Activated naive CD8-positive, alpha-beta T cell treated with anti-CD3 and anti-CD28 coated beads for 36 hours (primary cell): ENCODE measurements around the gene HBS1L. TPM values are rescaled to one million over a fixed set of nuclear protein-coding genes. Genes with fewer than 3 reads are reported as not detected.

ENCODE experiments used
- DNase-seq: peaks from one replicate; pipeline ENCODE4 v3.0.0; 2021
- H3K27ac Mint-ChIP-seq: one replicate; pipeline ENCODE4 v1.8.0; 2022; ENCODE audit warnings: mild to moderate bottlenecking, moderate library complexity, mixed read lengths
- H3K27me3 Mint-ChIP-seq: one replicate; pipeline ENCODE4 v1.8.0; 2022; ENCODE audit warnings: mild to moderate bottlenecking, mixed read lengths
- H3K36me3 Mint-ChIP-seq: one replicate; pipeline ENCODE4 v1.8.0; 2021; ENCODE audit warnings: mild to moderate bottlenecking, mixed read lengths
- H3K4me1 Mint-ChIP-seq: one replicate; pipeline ENCODE4 v1.8.0; 2021; ENCODE audit warnings: mixed read lengths
- H3K4me3 Mint-ChIP-seq: one replicate; pipeline ENCODE4 v1.8.0; 2022; ENCODE audit warnings: mild to moderate bottlenecking, moderate library complexity, mixed read lengths
- H3K9me3 Mint-ChIP-seq: one replicate; pipeline ENCODE4 v1.8.0; 2022; ENCODE audit warnings: mixed read lengths
- total RNA-seq, 2 experiments: library from RNA; stranded (reverse); gene quantifications; one replicate each; pipeline ENCODE4 v1.2.3, GENCODE V29; 2021

HBS1L gene
- total RNA-seq, 2 experiments from 2014 or later = 147 to 151 TPM

DNA sequence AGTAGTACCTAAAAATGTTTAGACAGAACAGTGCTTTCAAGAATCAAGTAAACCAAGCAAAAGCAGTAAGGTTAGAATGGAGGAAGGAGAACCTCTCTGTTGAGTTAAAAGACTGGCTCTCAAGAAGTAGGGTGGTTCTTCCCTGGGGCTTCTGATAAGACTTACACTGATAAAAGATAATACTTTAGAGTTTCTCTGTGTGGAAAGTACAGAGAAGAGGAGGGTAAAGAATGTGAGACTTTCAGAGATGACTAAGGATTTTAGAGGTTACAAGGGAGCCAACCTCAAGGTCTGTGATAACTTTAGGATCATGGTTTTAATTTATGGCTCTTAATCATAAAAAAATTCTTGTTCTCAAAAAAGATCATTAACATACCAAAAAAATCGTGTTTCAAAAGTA lies 73.8 kb downstream of the HBS1L start:
- H3K4me3 Mint-ChIP-seq = no peak overlapping the region
- H3K4me1 Mint-ChIP-seq = peaks cover 46% of the 10 kb centered on the region
- H3K36me3 Mint-ChIP-seq = peaks cover 54% of the 10 kb centered on the region
- no peak for DNase-seq
- H3K9me3 Mint-ChIP-seq = no peaks in the 10 kb centered on the region
- no peaks in the 10 kb centered on the region for H3K27me3 Mint-ChIP-seq
- H3K27ac Mint-ChIP-seq = peak overlapping the region; percentile 11

DNA sequence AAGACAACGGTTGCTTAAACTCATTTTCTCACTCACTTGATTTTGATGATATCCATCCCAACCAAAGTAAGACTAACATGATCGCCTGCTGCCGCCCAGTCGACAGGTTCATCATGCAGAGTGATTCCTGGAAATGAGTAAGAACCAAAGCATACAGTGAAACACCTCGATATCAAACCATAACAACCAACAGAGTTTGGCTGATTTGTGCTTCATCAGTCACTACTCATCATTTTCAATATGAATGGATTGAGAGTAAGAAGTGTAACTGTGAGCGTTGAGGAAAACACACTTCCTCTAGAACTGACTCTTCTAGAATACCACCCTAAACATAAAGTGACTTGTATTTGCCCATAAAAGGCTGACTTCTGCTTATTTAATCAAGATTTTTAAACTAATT lies 75.5 kb downstream of the HBS1L start:
- peaks cover 52% of the 10 kb centered on the region for H3K4me1 Mint-ChIP-seq
- no peak overlapping the region for H3K4me3 Mint-ChIP-seq
- H3K27ac Mint-ChIP-seq = peak overlapping the region; percentile 70
- H3K9me3 Mint-ChIP-seq = no peaks in the 10 kb centered on the region
- DNase-seq = peak; percentile 51
- H3K27me3 Mint-ChIP-seq = no peaks in the 10 kb centered on the region
- peaks cover 64% of the 10 kb centered on the region for H3K36me3 Mint-ChIP-seq

DNA sequence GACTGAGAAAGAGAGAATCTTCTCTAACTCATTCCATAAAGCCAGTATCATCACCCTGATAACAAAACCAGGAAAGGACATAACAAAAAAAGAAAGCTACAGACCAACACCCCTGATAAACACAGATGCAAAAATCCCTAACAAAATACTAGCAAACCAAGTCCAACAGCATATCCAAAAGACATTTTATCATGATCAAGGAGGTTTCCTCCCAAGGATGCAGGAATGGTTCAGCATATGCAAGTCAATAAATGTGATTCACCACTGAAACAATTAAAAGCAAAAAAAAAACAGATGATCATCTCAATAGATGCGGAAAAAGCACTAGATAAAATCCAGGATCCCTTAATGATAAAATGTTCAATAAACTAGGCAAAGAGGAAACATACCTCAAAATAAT lies 80.3 kb downstream of the HBS1L start:
- H3K27ac Mint-ChIP-seq = no peak overlapping the region
- DNase-seq = no peak
- H3K9me3 Mint-ChIP-seq = no peaks in the 10 kb centered on the region
- peaks cover 20% of the 10 kb centered on the region for H3K4me1 Mint-ChIP-seq
- H3K36me3 Mint-ChIP-seq = peaks cover 49% of the 10 kb centered on the region
- H3K4me3 Mint-ChIP-seq = no peak overlapping the region
- no peaks in the 10 kb centered on the region for H3K27me3 Mint-ChIP-seq

DNA sequence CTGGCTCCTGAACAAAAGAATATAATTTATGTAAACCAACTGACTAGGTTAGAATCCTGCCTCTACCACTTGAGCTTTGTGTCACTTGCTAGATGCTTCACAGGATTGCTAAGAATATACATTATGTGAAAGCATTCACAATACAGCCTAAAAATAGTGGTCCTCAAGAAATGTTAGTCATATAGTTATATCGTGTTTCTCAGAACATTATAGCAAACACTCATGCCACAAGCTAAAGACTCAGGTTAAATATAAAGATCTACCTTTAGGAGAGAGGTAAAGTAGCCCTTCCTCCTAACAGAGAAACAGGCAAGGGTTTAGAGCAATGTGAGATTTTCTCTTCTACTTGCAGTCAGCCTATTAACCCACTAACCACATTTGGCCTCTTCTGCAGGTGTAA lies 86.9 kb downstream of the HBS1L start:
- H3K4me1 Mint-ChIP-seq = no peaks in the 10 kb centered on the region
- peaks cover 22% of the 10 kb centered on the region for H3K36me3 Mint-ChIP-seq
- no peaks in the 10 kb centered on the region for H3K27me3 Mint-ChIP-seq
- no peak overlapping the region for H3K4me3 Mint-ChIP-seq
- H3K9me3 Mint-ChIP-seq = no peaks in the 10 kb centered on the region
- DNase-seq = no peak
- H3K27ac Mint-ChIP-seq = no peak overlapping the region

DNA sequence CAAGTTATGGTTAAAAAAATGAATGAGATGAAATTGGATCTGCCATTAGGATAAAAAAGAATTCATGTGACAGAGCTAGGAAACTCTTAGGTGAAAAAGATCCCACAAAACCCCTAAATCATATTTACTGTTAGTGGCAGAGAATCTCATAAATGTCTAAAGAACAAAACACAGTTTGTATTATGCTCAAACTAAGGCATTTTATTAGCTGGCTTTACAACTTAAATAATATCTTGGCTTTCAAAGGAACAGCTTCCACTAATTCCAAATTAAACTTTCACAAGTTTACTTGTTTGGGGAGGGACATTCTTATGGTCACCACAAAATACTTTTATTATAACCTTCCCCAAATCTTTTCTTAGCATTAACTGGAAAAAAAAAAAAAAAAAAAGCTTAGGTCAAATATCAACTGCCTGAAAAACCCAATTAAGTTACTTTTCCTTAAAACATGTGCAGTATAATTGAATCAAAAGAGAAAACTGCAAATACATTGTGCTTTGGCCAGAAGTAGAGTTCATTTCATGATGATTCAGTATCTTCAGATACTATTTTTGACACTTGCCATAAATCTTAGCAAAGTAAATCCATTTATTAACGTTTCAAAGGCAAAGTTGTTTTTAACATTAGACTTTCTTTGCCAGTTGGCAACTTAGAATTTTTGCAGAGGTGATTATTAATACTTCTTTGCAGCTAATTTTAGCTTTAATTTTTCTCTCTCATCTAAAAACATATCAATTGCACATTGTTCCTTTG lies 90.0 kb downstream of the HBS1L start:
- Mint-ChIP-seq H3K4me1 (no peaks in the 10 kb centered on the region), H3K27me3 (no peaks in the 10 kb centered on the region), H3K9me3 (peaks cover 10% of the 10 kb centered on the region), H3K27ac (no peak overlapping the region), H3K36me3 (peaks cover 46% of the 10 kb centered on the region), H3K4me3 (no peak overlapping the region)
- no peak for DNase-seq

DNA sequence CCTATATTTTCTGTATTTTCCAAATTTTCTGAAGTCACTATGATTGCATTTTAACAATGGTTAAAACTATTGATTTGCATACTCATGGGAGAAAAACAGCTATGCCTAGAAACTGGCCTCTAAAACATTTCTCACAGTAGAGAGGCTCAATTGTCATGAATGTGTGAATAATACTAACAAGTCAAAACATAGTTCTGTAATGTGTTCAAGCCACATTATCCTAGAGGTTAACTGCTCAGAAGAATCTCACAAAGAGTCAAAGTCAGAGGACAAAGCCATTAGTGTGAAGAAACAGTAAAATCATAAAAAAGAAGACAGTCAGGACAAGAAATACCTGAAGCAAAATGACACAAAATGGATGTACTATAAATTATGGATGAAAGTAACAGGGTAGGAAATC lies 92.2 kb downstream of the HBS1L start:
- H3K27me3 Mint-ChIP-seq = no peaks in the 10 kb centered on the region
- no peak for DNase-seq
- no peak overlapping the region for H3K4me3 Mint-ChIP-seq
- H3K36me3 Mint-ChIP-seq = peaks cover 55% of the 10 kb centered on the region
- H3K27ac Mint-ChIP-seq = no peak overlapping the region
- H3K9me3 Mint-ChIP-seq = peaks cover 12% of the 10 kb centered on the region
- peaks cover 1% of the 10 kb centered on the region for H3K4me1 Mint-ChIP-seq

DNA sequence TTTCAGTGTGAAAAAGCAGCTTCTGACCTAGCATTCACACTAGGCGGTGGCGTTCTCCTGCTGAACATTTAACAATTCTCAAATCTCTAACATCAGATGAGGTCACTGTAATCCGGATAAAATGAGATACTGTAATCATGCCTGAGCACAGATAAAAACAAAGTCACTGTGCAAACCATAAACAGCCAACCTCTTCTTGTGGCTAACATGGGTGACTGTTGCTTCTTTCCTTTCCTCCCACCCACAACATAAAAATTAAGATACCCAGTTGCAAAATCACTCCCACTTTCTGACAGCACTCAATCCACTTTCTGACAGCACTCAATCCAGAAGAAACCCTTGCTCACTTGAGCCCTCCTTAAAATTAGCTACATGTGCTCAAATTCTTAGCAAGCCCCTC lies 93.3 kb downstream of the HBS1L start:
- peaks cover 12% of the 10 kb centered on the region for H3K9me3 Mint-ChIP-seq
- H3K36me3 Mint-ChIP-seq = peaks cover 59% of the 10 kb centered on the region
- no peak overlapping the region for H3K27ac Mint-ChIP-seq
- DNase-seq = no peak
- no peak overlapping the region for H3K4me3 Mint-ChIP-seq
- no peaks in the 10 kb centered on the region for H3K27me3 Mint-ChIP-seq
- peaks cover 8% of the 10 kb centered on the region for H3K4me1 Mint-ChIP-seq

DNA sequence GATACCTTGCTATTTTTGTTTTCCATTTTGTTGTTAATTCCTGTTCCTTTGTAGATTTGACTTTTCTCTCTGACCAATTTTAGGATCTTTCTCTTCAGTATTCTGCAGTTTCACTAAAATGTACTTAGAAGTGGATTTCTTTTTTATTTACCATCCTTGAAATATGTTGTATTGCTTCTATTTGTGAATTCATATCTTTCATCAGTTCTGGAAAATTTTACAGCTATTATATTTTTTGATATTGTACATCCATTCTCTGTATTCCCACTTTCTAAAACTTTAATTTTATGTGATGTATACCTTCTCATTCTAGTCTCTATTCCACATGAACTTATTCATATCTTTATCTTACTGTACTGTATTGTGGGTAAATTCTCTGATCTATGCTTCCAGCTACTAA lies 95.0 kb downstream of the HBS1L start:
- peaks cover 20% of the 10 kb centered on the region for H3K4me1 Mint-ChIP-seq
- H3K4me3 Mint-ChIP-seq = no peak overlapping the region
- peaks cover 55% of the 10 kb centered on the region for H3K36me3 Mint-ChIP-seq
- DNase-seq = no peak
- H3K9me3 Mint-ChIP-seq = peaks cover 12% of the 10 kb centered on the region
- no peak overlapping the region for H3K27ac Mint-ChIP-seq
- no peaks in the 10 kb centered on the region for H3K27me3 Mint-ChIP-seq

GRCh38 chr6:134956676-134957075 lies 97.9 kb downstream of the HBS1L start:
- H3K4me1 Mint-ChIP-seq = peaks cover 20% of the 10 kb centered on the region
- H3K36me3 Mint-ChIP-seq = peaks cover 34% of the 10 kb centered on the region
- H3K9me3 Mint-ChIP-seq = peaks cover 12% of the 10 kb centered on the region
- no peak for DNase-seq
- H3K27ac Mint-ChIP-seq = no peak overlapping the region
- no peak overlapping the region for H3K4me3 Mint-ChIP-seq
- no peaks in the 10 kb centered on the region for H3K27me3 Mint-ChIP-seq

DNA sequence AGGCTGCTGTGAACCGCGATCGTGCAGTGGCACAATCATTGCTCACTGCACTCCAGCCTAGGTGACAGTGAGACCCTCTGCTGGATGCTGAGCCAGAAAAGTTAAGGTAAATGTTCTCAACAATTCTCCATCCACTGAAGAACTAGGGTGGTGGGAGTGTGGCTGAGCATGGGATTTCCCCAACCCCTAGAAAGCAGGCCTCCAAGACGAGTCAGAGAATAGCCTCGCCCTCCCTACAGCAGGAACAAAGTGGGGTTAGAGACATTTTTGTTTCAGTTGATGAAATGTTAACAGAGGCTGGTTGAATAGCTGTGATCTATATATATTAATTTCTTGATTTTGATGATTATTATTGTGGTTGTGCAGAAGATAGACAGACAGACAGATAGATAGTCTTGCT lies 98.6 kb downstream of the HBS1L start:
- peaks cover 8% of the 10 kb centered on the region for H3K9me3 Mint-ChIP-seq
- no peaks in the 10 kb centered on the region for H3K27me3 Mint-ChIP-seq
- H3K36me3 Mint-ChIP-seq = peaks cover 28% of the 10 kb centered on the region
- H3K4me3 Mint-ChIP-seq = no peak overlapping the region
- H3K4me1 Mint-ChIP-seq = peaks cover 20% of the 10 kb centered on the region
- H3K27ac Mint-ChIP-seq = no peak overlapping the region
- peak; percentile 15 for DNase-seq

- H3K27ac Mint-ChIP-seq = no peak overlapping the region
- H3K27me3 Mint-ChIP-seq = no peaks in the 10 kb centered on the region
- H3K9me3 Mint-ChIP-seq = peaks cover under 1% of the 10 kb centered on the region
Measured at GRCh38 chr6:134954272-134955000, 100.2 kb downstream of the HBS1L start.

GRCh38 chr6:134951494-134952263 lies 102.9 kb downstream of the HBS1L start:
- no peak for DNase-seq
- H3K27me3 Mint-ChIP-seq = no peaks in the 10 kb centered on the region
- peaks cover 14% of the 10 kb centered on the region for H3K4me1 Mint-ChIP-seq
- H3K9me3 Mint-ChIP-seq = no peaks in the 10 kb centered on the region
- no peaks in the 10 kb centered on the region for H3K36me3 Mint-ChIP-seq
- no peak overlapping the region for H3K4me3 Mint-ChIP-seq
- no peak overlapping the region for H3K27ac Mint-ChIP-seq

More at GRCh38 chr6:134954272-134955000, 100.2 kb downstream of the HBS1L start:
- no peak for DNase-seq
- H3K36me3 Mint-ChIP-seq = peaks cover 16% of the 10 kb centered on the region
- H3K4me1 Mint-ChIP-seq = peaks cover 20% of the 10 kb centered on the region
- H3K4me3 Mint-ChIP-seq = no peak overlapping the region

GRCh38 chr6:134950482-134950881 lies 104.1 kb downstream of the HBS1L start:
- Mint-ChIP-seq H3K27ac (no peak overlapping the region), H3K4me1 (peaks cover 4% of the 10 kb centered on the region), H3K4me3 (no peak overlapping the region), H3K27me3 (no peaks in the 10 kb centered on the region), H3K36me3 (no peaks in the 10 kb centered on the region), H3K9me3 (no peaks in the 10 kb centered on the region)
- no peak for DNase-seq

- no peaks in the 10 kb centered on the region for H3K36me3 Mint-ChIP-seq
- no peak within 1 kb of the TSS for H3K4me3 Mint-ChIP-seq
- no peaks in the 10 kb centered on the region for H3K4me1 Mint-ChIP-seq
- no peaks in the 10 kb centered on the region for H3K9me3 Mint-ChIP-seq
- no peak within 1 kb of the TSS for H3K27ac Mint-ChIP-seq
- no peak for DNase-seq
- no peaks in the 10 kb centered on the region for H3K27me3 Mint-ChIP-seq
Measured at GRCh38 chr6:134949927-134950326, 104.7 kb downstream of the HBS1L start, which contains the start of gene ALDH8A1. TSS of gene ALDH8A1 (minus strand) at chr6:134950101. CDS start at chr6:134950053, 48 bp downstream.

DNA sequence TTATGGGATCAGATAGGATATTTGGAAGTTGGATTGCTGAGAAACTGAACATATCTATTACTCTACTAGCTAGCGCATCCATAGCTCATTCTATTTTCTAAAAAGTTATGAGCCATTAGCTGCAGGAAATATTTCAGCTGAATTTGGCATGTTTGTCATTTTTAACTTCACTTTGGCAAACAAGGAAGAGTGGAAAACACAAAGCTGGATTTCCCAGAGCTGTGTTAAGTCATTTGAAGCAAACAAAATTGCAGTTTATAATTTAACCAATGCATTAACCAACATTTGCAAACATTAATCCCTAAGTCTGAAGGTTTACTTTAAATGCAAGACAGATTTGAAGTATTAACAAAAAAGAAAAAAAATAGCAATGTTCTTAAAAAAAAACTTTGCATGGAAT lies 105.9 kb downstream of the HBS1L start:
- no peak for DNase-seq
- Mint-ChIP-seq H3K27ac (no peak overlapping the region), H3K9me3 (no peaks in the 10 kb centered on the region), H3K27me3 (no peaks in the 10 kb centered on the region), H3K36me3 (no peaks in the 10 kb centered on the region), H3K4me3 (no peak overlapping the region), H3K4me1 (no peaks in the 10 kb centered on the region)
